Pons (tissue), 1 donor: ENCODE results near the gene MAP6D1.

Source experiments
- DNase-seq: peaks from one replicate; pipeline ENCODE4 v3.0.0-alpha.2; 2016; ENCODE audit warnings: low spot score

The MAP6D1 gene

DNA sequence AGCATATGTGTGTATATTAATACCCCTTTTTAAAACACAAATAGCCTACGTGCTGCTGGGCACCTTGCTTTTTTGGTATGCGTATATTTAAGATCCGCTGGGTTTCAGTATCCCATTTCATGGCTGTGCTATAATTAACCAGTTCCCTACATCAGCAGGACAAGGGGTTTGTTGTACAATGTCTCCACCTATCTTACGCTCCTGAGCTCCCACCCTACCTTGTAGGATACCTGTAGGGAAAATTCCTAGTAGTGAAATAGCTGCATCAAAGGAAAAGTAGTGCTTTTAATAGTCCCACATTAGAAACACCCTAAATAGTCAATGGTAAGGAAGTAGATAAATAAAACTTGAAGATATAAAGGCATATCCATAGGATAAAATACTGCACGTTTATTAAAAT, 1.4 kb downstream of the MAP6D1 start:
- DNase-seq, result no peak

GRCh38 chr3:183822631-183823030, 2.7 kb downstream of the MAP6D1 start:
- DNase-seq, result peak; percentile 82

DNA sequence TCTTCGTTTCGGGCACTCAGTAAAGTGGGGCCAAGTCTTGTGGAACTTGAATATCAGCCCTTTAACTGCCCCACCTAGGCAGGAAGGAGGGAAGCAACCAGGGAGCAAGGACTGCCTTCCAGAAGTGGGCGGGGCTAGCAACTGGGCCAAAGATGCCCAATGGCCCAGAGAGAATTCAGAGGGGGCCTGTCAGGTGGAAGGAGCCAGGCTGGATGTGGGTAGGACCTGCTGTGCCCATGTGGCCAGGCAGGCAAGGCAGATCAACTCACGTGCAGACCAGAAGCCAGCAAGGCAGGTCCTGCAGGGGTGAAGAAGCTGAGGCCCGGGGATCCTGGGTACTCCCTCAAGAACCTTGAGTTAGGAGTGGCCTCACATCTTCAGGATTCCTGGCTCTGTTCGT, 5.5 kb downstream of the MAP6D1 start:
- no peak for DNase-seq

GRCh38 chr3:183818706-183819624, 6.4 kb downstream of the MAP6D1 start:
- DNase-seq, result peak; percentile 96

DNA sequence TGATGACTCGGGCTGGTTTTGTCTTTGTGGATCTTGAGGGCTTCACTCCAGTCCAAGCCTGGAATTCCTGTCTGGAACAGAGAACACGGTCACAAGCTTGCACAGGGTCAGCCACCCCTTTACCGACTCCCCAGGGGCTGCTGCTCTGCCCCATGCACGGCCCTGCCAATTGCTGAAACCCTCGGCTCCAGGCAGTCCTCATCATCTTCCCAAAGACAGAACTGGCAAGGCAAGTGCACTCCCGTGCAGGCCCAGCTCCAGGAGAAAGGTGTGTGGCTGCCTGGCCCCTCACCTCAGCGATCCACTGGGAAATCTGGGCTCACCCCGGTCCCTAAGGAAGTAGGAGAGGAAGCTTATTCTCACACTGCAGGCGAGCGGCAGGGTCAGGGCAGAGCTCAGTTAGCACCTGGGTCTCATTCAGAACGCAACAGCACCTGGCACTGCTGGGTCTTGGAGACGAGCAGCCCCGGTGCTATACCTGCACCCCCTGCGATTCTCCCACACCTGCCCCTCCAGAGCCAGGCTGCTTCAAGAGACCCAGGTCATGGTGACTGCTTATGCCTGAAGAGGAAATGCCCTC, 7.2 kb downstream of the MAP6D1 start:
- DNase-seq, result no peak

GRCh38 chr3:183817639-183818038, 7.7 kb downstream of the MAP6D1 start:
- no peak for DNase-seq

DNA sequence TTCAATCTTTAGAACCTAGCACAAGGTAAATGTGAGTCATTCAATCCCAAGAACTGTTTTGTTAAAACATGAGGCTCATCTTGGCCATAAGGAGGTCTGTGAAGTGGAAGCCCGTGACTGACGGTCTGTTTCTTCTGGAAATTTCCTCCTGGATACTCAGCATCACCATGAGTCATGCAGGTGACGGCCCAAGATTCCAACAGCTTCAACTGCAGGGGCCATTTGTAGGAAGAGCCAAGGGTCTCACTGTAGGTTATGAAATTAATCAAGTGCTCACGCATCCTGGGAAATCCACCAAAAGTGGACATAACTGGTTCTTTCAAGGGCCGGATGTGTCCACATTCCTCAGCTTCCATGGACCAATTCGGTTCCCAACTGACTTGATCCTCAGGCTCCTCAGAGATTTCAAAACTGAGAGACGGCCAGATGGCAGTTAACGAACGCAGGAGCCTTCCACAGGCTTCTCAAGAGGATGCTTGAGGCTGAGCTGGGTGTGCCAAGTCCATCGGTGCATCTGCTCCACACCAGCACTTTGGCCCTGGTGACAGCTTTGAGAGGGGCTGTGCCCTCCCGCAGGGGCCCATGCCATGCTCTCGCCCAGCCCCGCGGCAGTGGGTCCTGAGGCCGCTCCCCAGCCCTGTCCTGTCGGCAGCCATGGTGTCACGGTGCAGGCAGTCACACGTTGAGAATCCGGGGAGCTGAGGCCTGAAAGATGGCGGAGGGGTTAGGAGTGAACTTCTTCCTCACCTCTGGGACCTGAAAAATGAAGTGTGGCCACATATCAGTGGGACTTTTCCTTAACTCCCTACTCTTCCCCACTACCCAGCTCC, 8.5 kb downstream of the MAP6D1 start:
- DNase-seq, result no peak

GRCh38 chr3:183815951-183816475, 9.4 kb downstream of the MAP6D1 start:
- no peak for DNase-seq

GRCh38 chr3:183815563-183815940, 9.8 kb downstream of the MAP6D1 start:
- DNase-seq, result no peak

- DNase-seq, result no peak
Measured at GRCh38 chr3:183814240-183814639, 11.1 kb downstream of the MAP6D1 start.

GRCh38 chr3:183812761-183813445, 12.5 kb downstream of the MAP6D1 start:
- DNase-seq, result peak; percentile 93

GRCh38 chr3:183811638-183812037, 13.7 kb downstream of the MAP6D1 start:
- DNase-seq, result no peak

GRCh38 chr3:183810643-183811594, 14.5 kb downstream of the MAP6D1 start:
- no peak for DNase-seq

- no peak for DNase-seq
Measured at GRCh38 chr3:183809270-183809669, 16.1 kb downstream of the MAP6D1 start.

GRCh38 chr3:183808355-183808754, 17.0 kb downstream of the MAP6D1 start:
- no peak for DNase-seq

GRCh38 chr3:183807881-183808280, 17.5 kb downstream of the MAP6D1 start:
- no peak for DNase-seq

DNA sequence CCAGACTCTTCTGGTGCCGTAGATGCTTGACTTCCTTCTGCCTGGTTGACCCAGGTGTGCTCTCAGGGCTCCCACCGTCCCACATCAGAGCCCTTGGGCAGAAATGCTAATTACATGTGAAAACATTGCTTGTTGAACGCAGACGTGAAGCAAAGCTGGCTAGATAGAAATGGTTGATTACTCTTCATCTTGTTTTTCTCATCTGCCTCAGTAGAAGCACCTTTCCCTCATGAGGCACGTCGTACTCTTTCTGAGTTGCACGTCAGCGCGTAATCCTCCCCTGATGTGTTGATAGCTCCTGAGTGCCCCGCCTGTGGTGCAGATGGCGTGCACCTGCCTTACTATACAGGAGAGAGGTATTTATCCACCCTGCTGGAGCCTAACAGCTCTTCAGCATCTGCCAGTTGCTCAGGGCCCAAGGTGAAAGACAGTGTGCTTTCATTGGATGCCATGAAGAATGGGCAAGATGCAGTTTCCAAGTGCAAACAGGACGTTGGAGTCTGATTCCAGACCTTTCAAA, 18.1 kb downstream of the MAP6D1 start:
- DNase-seq, result no peak

GRCh38 chr3:183802989-183803388, 22.4 kb downstream of the MAP6D1 start:
- no peak for DNase-seq

GRCh38 chr3:183801601-183802000, 23.8 kb downstream of the MAP6D1 start:
- DNase-seq, result no peak

GRCh38 chr3:183800243-183800863, 25.0 kb downstream of the MAP6D1 start:
- DNase-seq, result peak; percentile 98
